ENCODE measurements around the gene TOP1. TPM values are rescaled to one million over a fixed set of nuclear protein-coding genes. Genes with fewer than 3 reads are reported as not detected.
A peak's percentile ranks its signal among the peaks of the same experiment; 100 is the strongest.

Gene TOP1
- total RNA-seq, 2 experiments from 2014 or later = 91.7 to 92.6 TPM

DNA sequence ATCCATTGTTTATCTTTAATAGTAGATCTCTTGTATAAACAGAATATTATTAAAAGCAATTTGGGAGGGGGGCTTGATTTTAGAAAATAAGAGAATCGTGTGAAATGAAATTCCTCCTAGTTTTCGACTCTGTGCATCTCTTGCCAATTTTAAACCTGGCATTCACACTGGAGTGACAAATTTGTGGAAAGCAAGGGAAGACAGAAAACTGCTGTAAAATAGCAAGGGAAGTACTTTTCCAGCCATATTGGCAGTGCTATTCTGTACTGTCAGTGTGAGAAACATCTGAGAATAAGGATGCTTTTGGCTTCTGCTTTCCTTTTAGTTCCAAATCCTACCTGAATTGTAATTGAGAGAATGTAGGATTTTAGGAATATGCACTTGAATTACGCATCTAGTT lies 40.2 kb downstream of the TOP1 start:
- Mint-ChIP-seq H3K9me3 (no peaks in the 10 kb centered on the region), H3K4me1 (ENCODE audit: low read depth) (peaks cover 60% of the 10 kb centered on the region), H3K4me3 (no peak overlapping the region), H3K27ac (no peak overlapping the region), H3K36me3 (ENCODE audit: low read depth) (peaks cover 29% of the 10 kb centered on the region), H3K27me3 (ENCODE audit: low read depth) (no peaks in the 10 kb centered on the region)
- DNase-seq = no peak
- intact Hi-C loops (cut with micrococcal nuclease) = no loop called here
- CTCF ChIA-PET = interaction anchor here (0.5 to 3.4 kb wide), 7 partner anchors 9 to 359 kb away, joined by 3 to 12 read pairs (median 4); no protein-coding TSS in a partner anchor

DNA sequence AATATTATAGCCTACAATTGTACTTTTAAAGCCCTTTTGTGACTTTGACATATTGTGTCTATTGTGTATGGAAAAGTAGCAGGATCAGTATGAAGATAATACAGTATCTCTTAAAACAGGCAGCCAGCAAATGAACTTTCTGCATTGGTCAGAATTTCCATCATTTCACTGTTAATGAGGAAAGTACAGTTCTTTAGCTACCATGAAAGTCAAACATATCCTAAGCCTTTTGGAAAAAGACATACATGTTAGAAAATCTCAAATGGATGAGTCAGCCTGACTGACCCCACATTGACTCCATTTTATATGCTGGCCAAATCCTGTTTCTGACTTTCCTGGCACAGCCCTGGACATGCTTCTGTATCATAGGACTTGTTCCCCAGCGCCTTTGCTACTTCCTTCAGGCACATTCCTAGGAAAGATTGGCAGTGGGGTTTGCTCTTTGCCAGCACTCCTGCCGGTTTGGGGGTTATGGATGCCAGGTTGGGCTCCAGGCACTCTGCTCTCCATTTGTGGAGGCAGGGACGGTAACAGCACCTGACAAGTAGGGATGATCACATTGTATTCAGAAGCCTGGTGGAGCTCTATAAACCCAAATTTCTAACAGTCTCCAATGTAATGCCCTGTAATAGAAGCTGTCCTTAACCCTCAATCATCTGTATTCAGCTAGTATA lies 43.7 kb downstream of the TOP1 start:
- CTCF ChIA-PET = interaction anchor here (0.6 to 3.8 kb wide), 4 partner anchors 23 to 89 kb away, joined by 3 to 17 read pairs (median 4); no protein-coding TSS in a partner anchor
- intact Hi-C loops (cut with micrococcal nuclease) = loop anchor here (1.0 to 2.0 kb wide), 2 partner anchors 14 to 24 kb away; no protein-coding TSS in a partner anchor
- H3K9me3 Mint-ChIP-seq = no peaks in the 10 kb centered on the region
- DNase-seq = no peak
- no peaks in the 10 kb centered on the region for H3K27me3 Mint-ChIP-seq (ENCODE audit: low read depth)
- no peak overlapping the region for H3K4me3 Mint-ChIP-seq
- H3K4me1 Mint-ChIP-seq (ENCODE audit: low read depth) = peaks cover 78% of the 10 kb centered on the region
- H3K27ac Mint-ChIP-seq = peak overlapping the region; percentile 82
- H3K36me3 Mint-ChIP-seq (ENCODE audit: low read depth) = peaks cover 34% of the 10 kb centered on the region

DNA sequence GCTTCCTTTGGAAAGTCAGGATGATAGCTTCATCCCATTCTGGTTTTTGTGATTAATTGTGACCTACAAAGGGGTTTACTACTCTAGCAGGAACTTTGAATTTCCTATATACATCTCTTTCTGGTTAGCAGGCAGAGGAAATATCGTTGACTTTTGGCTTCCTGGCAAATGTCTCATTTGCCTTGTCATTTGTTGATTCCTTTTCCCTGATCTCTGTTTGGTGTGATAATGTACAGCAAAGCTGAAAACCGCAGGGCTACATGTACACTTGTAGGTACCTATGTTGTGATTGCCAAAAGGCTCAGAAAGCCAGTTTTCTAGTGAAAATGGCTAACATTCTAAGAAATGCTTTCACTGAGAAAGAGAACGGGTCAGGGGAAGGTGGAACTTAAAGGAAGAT lies 44.3 kb downstream of the TOP1 start:
- CTCF ChIA-PET = interaction anchor here (1.0 to 3.8 kb wide), 3 partner anchors 23 to 82 kb away, joined by 3 to 17 read pairs (median 6); no protein-coding TSS in a partner anchor
- H3K9me3 Mint-ChIP-seq = no peaks in the 10 kb centered on the region

DNA sequence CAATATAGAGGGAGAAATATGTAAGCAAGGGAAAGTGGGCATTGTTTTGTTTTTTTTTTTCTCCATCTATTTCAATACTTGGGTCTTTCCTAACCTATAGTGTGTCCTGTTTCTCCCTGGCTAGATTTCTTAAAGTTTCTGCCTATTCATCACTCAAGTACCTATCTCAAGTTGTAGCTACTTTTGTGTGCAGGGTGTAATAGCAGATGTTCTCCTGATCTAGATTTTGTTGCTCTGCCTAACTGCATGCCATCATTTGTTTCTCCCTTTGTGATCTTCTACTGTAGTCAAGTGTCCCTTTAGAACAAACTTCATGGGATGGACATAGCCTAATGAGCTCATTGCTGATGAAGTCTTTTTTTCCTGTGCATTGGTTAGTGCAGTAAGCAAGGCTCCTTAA lies 45.8 kb downstream of the TOP1 start:
- DNase-seq = no peak
- Mint-ChIP-seq H3K36me3 (ENCODE audit: low read depth) (peaks cover 26% of the 10 kb centered on the region), H3K27ac (no peak overlapping the region), H3K4me3 (no peak overlapping the region), H3K27me3 (ENCODE audit: low read depth) (no peaks in the 10 kb centered on the region), H3K4me1 (ENCODE audit: low read depth) (peaks cover 79% of the 10 kb centered on the region), H3K9me3 (no peaks in the 10 kb centered on the region)
- CTCF ChIA-PET = interaction anchor here (1.5 to 3.8 kb wide), 3 partner anchors 21 to 111 kb away, joined by 4 to 20 read pairs (median 17); no protein-coding TSS in a partner anchor
- intact Hi-C loops (cut with micrococcal nuclease) = no loop called here

More for the DNA sequence above, 44.3 kb downstream of the TOP1 start:
- no peaks in the 10 kb centered on the region for H3K27me3 Mint-ChIP-seq (ENCODE audit: low read depth)
- H3K4me1 Mint-ChIP-seq (ENCODE audit: low read depth) = peaks cover 79% of the 10 kb centered on the region
- peak overlapping the region; percentile 82 for H3K27ac Mint-ChIP-seq
- H3K36me3 Mint-ChIP-seq (ENCODE audit: low read depth) = peaks cover 32% of the 10 kb centered on the region
- intact Hi-C loops (cut with micrococcal nuclease) = loop anchor here (1.0 to 2.0 kb wide), 2 partner anchors 14 to 25 kb away; no protein-coding TSS in a partner anchor
- no peak overlapping the region for H3K4me3 Mint-ChIP-seq
- peak; percentile 43 for DNase-seq

DNA sequence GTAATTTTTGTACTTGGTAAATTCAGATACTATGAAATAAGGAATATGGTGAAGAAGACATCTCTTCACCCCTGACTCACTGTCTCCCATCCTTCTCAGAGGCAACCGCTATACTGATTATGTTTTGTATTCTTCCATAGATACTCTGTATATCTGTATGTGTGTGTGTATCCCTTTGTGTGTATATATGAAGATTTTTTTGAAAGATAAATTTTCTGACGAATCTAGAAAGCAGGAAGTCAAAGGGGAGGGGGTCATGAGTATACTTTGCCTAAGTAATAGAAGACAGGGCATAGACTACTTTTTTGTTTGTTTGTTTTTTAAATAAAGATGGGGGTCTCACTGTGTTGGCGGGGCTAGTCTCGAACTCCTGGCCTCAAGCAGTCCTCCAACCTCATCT lies 48.2 kb downstream of the TOP1 start:
- Mint-ChIP-seq H3K27me3 (ENCODE audit: low read depth) (no peaks in the 10 kb centered on the region), H3K27ac (peak overlapping the region; percentile 64), H3K36me3 (ENCODE audit: low read depth) (peaks cover 25% of the 10 kb centered on the region), H3K9me3 (no peaks in the 10 kb centered on the region), H3K4me3 (no peak overlapping the region), H3K4me1 (ENCODE audit: low read depth) (peaks cover 63% of the 10 kb centered on the region)
- intact Hi-C loops (cut with micrococcal nuclease) = no loop called here
- no peak for DNase-seq
- CTCF ChIA-PET = interaction anchor here (0.6 to 3.4 kb wide), 2 partner anchors 11 to 86 kb away, joined by 3 to 20 read pairs; no protein-coding TSS in a partner anchor

DNA sequence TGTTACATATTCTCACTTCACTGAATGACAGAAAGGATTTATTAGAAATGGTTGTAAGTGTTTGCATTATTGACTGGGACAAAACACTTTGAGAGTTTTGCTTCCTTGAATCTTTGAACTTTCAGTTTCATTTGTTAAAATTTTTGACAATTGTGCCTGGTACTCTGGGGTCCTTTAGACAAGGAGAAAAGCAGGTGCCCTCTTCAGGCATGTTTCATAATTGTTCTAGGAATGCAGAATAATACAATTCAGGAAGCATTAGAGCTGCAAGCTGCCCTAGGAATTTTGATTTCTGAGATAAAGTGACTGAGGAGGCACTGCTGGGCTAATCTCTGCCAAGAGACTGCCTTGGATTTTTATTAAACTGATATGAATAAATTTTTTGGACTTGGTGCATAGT lies 49.7 kb downstream of the TOP1 start:
- intact Hi-C loops (cut with micrococcal nuclease) = loop anchor here (1.0 to 2.0 kb wide), 3 partner anchors 49 to 88 kb away; no protein-coding TSS in a partner anchor
- H3K4me1 Mint-ChIP-seq (ENCODE audit: low read depth) = peaks cover 48% of the 10 kb centered on the region
- no peak overlapping the region for H3K4me3 Mint-ChIP-seq
- peaks cover 23% of the 10 kb centered on the region for H3K36me3 Mint-ChIP-seq (ENCODE audit: low read depth)
- H3K9me3 Mint-ChIP-seq = no peaks in the 10 kb centered on the region
- DNase-seq = no peak
- CTCF ChIA-PET = interaction anchor here (0.6 to 3.0 kb wide), 2 partner anchors 33 to 87 kb away, joined by 3 to 17 read pairs; no protein-coding TSS in a partner anchor
- no peaks in the 10 kb centered on the region for H3K27me3 Mint-ChIP-seq (ENCODE audit: low read depth)
- H3K27ac Mint-ChIP-seq = peak overlapping the region; percentile 30

DNA sequence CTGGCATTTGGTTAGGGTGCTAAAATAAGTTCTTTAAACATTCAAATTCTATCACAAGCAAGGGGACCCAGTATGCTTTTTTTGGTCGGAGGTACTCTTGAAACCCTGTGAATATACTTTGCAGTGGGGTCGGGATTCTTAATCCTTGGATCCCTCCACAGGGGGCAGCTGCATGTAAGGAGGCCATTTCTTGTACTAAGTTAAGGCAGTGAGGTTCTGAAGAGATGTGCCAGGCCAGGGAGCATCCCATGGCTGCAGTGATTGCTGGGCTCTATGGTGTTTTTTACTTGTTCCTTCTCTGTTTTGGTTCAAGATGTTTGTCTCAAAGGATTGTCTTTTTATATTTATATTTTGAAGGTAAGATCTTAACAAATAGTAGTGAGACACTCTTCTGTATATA lies 50.4 kb downstream of the TOP1 start:
- H3K4me1 Mint-ChIP-seq (ENCODE audit: low read depth) = peaks cover 42% of the 10 kb centered on the region
- H3K4me3 Mint-ChIP-seq = no peak overlapping the region
- peaks cover 28% of the 10 kb centered on the region for H3K36me3 Mint-ChIP-seq (ENCODE audit: low read depth)
- no peak for DNase-seq
- CTCF ChIA-PET = interaction anchor here (0.6 to 3.0 kb wide), 2 partner anchors 33 to 88 kb away, joined by 3 to 17 read pairs; no protein-coding TSS in a partner anchor
- H3K9me3 Mint-ChIP-seq = no peaks in the 10 kb centered on the region
- intact Hi-C loops (cut with micrococcal nuclease) = loop anchor here (2.0 kb wide), 1 partner anchor 76 kb away; no protein-coding TSS in a partner anchor
- H3K27ac Mint-ChIP-seq = no peak overlapping the region
- H3K27me3 Mint-ChIP-seq (ENCODE audit: low read depth) = no peaks in the 10 kb centered on the region

DNA sequence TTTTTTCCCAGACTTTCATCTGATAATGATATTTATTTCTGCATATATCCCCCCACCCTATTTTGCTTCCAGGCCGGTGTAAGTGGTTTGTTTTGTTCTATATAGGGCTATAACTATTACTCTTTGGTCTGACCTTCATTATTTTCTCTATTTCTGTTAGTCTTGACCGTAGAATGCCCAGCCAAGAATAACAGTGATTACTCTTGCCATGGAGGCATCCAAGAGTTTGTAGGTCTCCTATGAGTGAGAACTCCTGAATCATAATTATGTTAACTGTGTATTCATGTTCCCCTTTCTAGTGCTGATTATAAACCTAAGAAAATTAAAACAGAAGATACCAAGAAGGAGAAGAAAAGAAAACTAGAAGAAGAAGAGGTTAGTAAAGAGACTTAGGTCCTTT lies 52.2 kb downstream of the TOP1 start:
- Mint-ChIP-seq H3K27ac (no peak overlapping the region), H3K36me3 (ENCODE audit: low read depth) (peaks cover 36% of the 10 kb centered on the region), H3K4me1 (ENCODE audit: low read depth) (peaks cover 37% of the 10 kb centered on the region), H3K9me3 (no peaks in the 10 kb centered on the region), H3K27me3 (ENCODE audit: low read depth) (no peaks in the 10 kb centered on the region), H3K4me3 (no peak overlapping the region)
- intact Hi-C loops (cut with micrococcal nuclease) = no loop called here
- no peak for DNase-seq
- CTCF ChIA-PET = interaction anchor here (1.5 to 3.0 kb wide), 2 partner anchors 14 to 90 kb away, joined by 6 to 17 read pairs; no protein-coding TSS in a partner anchor

DNA sequence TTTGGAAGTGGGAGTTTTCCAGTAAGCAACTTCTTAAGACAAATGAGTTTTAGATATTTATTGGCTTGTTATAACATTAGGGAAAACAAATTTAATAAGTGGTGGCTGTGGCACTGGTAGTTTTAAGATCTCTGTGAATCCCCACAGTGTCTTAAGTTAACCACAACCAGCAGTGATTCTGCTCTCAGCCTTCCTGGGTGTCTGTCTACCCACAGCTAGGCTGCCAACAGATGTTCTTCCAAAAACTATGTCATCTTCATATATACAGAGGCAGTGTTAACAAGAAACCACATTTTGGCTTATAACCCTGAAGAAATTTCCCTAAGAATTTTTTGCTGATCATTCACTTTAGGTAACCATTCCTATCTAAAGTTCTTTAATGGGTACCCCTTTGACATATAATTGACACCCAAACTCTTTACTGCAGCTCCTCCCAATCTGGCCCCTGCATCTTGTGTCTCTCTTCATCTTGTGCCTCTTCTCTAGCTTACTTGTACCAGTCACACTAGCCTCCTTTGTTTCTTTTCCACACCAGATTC lies 52.7 kb downstream of the TOP1 start:
- CTCF ChIA-PET = interaction anchor here (1.2 kb wide), 1 partner anchor 14 kb away, joined by 5 read pairs; no protein-coding TSS in a partner anchor
- Mint-ChIP-seq H3K36me3 (ENCODE audit: low read depth) (peaks cover 34% of the 10 kb centered on the region), H3K9me3 (no peaks in the 10 kb centered on the region), H3K27ac (no peak overlapping the region), H3K4me3 (no peak overlapping the region), H3K27me3 (ENCODE audit: low read depth) (no peaks in the 10 kb centered on the region), H3K4me1 (ENCODE audit: low read depth) (peaks cover 34% of the 10 kb centered on the region)
- DNase-seq = no peak
- intact Hi-C loops (cut with micrococcal nuclease) = no loop called here

DNA sequence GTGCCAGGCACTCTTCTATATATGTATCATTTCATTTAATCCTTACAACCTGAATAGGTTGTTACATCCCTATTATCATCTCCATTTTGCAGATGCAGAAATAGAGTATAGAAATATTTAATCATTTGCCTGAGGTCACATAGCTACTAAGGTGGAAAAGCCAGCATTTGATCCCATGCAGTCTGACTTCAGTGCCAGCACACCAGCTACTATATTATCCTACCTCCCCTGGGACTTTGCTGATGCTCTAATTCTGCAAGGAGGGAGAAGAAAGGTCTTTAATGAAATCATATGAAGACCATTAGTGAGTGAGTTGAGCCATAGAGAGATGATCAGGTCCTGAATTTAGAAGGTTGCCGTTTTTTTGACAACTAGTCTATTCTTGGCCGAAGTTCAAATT lies 53.7 kb downstream of the TOP1 start:
- Mint-ChIP-seq H3K9me3 (no peaks in the 10 kb centered on the region), H3K36me3 (ENCODE audit: low read depth) (peaks cover 30% of the 10 kb centered on the region), H3K4me3 (no peak overlapping the region), H3K27ac (no peak overlapping the region), H3K4me1 (ENCODE audit: low read depth) (peaks cover 33% of the 10 kb centered on the region), H3K27me3 (ENCODE audit: low read depth) (no peaks in the 10 kb centered on the region)
- CTCF ChIA-PET = interaction anchor here (1.2 kb wide), 1 partner anchor 13 kb away, joined by 5 read pairs; no protein-coding TSS in a partner anchor
- intact Hi-C loops (cut with micrococcal nuclease) = no loop called here
- no peak for DNase-seq

DNA sequence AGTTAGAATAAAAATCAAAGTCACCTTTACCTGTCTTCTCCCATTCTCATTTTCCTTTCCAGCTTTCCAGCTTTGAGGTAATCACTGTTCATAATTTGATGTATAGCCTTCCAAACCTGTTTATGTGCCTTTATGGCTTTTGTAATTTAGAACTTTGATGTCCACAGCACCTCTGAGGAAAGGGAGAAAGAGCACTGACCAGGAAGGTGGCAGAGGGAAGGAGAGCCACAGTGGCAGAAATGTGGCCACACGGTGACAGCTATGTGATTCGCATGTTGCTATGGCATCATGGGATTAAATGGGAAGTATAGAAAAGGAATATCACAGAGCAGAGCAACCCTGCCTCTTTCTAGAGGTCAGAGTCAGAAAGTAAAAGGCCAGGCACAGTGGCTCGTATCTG lies 57.0 kb downstream of the TOP1 start:
- H3K36me3 Mint-ChIP-seq (ENCODE audit: low read depth) = peaks cover 26% of the 10 kb centered on the region
- H3K4me3 Mint-ChIP-seq = no peak overlapping the region
- H3K4me1 Mint-ChIP-seq (ENCODE audit: low read depth) = peaks cover 20% of the 10 kb centered on the region

More for the DNA sequence above, 57.0 kb downstream of the TOP1 start:
- Mint-ChIP-seq H3K27ac (peak overlapping the region; percentile 3), H3K27me3 (ENCODE audit: low read depth) (no peaks in the 10 kb centered on the region), H3K9me3 (no peaks in the 10 kb centered on the region)
- DNase-seq = no peak
- intact Hi-C loops (cut with micrococcal nuclease) = no loop called here
- CTCF ChIA-PET = interaction anchor here (0.6 to 3.3 kb wide), 3 partner anchors 94 to 121 kb away, joined by 3 to 15 read pairs (median 5); no protein-coding TSS in a partner anchor

All from activated naive CD4-positive, alpha-beta T cell treated with anti-CD3 and anti-CD28 coated beads for 36 hours (primary cell).